ENCODE data around the gene CIRBP.
A peak's percentile ranks its signal among the peaks of the same experiment; 100 is the strongest.

DNA sequence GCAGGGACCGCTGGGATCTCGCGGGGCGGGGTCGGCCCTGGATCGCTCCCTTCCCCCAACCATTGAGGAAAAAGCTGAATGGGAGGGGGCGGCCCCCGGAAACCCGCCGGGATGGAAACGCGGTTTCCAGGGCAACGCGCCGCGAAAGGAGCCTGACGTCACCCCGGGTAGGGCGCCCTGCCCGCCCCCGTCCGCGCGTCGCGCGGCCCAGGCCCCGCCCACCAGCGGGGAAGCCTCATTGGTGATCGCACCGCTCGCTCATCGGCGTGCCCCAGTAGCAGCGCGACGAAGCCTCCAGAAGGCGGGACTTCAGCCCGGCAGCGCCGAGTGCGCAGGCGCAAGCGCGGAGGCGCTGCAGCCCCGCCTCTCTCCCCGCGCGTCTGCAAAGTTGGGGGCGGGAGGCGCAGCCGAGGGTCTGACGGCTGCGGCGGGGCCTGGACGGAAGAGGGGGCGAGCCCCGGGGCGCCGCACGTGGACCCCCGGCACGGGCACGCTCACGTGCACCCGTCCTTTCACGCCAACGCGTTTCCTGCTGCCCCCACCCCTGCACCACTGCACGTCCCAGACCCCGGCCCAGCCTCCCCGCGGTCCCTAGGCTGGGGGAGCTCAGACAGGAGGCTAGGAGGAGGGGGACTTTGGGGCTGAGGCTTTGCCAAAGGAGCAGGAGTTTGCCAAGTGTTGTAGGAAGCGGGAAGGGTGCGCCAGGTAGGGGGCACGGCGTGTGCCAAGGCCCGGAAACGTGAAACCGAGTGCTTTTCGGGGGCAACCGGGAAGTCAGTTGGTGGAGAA, 8.2 kb upstream of the CIRBP start:
- TF ChIP-seq ZNF699 (CRISPR knock-in tag; IDR thresholded peaks at IDR 0.05; ENCODE audit: insufficient replicate concordance) = no peak
- 0 out of 2 replicates have a peak, but pooled peaks have one; percentile 15 for TF ChIP-seq PML (IDR thresholded peaks at IDR 0.05; ENCODE audit: low read length)
- TF ChIP-seq, protein P1, sequence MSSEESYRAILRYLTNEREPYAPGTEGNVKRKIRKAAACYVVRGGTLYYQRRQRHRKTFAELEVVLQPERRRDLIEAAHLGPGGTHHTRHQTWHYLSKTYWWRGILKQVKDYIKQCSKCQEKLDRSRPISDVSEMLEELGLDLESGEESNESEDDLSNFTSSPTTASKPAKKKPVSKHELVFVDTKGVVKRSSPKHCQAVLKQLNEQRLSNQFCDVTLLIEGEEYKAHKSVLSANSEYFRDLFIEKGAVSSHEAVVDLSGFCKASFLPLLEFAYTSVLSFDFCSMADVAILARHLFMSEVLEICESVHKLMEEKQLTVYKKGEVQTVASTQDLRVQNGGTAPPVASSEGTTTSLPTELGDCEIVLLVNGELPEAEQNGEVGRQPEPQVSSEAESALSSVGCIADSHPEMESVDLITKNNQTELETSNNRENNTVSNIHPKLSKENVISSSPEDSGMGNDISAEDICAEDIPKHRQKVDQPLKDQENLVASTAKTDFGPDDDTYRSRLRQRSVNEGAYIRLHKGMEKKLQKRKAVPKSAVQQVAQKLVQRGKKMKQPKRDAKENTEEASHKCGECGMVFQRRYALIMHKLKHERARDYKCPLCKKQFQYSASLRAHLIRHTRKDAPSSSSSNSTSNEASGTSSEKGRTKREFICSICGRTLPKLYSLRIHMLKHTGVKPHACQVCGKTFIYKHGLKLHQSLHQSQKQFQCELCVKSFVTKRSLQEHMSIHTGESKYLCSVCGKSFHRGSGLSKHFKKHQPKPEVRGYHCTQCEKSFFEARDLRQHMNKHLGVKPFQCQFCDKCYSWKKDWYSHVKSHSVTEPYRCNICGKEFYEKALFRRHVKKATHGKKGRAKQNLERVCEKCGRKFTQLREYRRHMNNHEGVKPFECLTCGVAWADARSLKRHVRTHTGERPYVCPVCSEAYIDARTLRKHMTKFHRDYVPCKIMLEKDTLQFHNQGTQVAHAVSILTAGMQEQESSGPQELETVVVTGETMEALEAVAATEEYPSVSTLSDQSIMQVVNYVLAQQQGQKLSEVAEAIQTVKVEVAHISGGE (CRISPR knock-in tag; IDR thresholded peaks at IDR 0.05) = no peak
- TF ChIP-seq, protein P2, sequence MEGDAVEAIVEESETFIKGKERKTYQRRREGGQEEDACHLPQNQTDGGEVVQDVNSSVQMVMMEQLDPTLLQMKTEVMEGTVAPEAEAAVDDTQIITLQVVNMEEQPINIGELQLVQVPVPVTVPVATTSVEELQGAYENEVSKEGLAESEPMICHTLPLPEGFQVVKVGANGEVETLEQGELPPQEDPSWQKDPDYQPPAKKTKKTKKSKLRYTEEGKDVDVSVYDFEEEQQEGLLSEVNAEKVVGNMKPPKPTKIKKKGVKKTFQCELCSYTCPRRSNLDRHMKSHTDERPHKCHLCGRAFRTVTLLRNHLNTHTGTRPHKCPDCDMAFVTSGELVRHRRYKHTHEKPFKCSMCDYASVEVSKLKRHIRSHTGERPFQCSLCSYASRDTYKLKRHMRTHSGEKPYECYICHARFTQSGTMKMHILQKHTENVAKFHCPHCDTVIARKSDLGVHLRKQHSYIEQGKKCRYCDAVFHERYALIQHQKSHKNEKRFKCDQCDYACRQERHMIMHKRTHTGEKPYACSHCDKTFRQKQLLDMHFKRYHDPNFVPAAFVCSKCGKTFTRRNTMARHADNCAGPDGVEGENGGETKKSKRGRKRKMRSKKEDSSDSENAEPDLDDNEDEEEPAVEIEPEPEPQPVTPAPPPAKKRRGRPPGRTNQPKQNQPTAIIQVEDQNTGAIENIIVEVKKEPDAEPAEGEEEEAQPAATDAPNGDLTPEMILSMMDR (IDR thresholded peaks at IDR 0.05 in 2 of 3, conservative IDR thresholded peaks at IDR 0.05 in 1 of 3; ENCODE audit: insufficient read depth in 2 of 3, low read depth in 1 of 3, low read length in 3 of 3) = no peak
- TF ChIP-seq LCOR (CRISPR knock-in tag; IDR thresholded peaks at IDR 0.05) = 0 out of 2 replicates have a peak, but pooled peaks have one; percentile 22
- TF ChIP-seq PURB (CRISPR knock-in tag; IDR thresholded peaks at IDR 0.05; ENCODE audit: low read depth) = no peak

Data from K562 (cell line).